Occipital lobe (tissue), 2 donors: Measurements from ENCODE around the gene TMEM208. TPM values are rescaled to one million over a fixed set of nuclear protein-coding genes. Genes with fewer than 3 reads are reported as not detected.

ENCODE experiments used
- DNase-seq: peaks from one replicate; lab custom pipeline; 2025; lab: John Stamatoyannopoulos, UW
- total RNA-seq: library from RNA; depleted of rRNA; stranded (reverse); fragments of >200 nt; gene quantifications from one replicate; pipeline ENCODE4 v1.2.3, GENCODE V29; 2014

Gene TMEM208
- total RNA-seq, 1 donor from 2014 or later: 14.7 TPM

DNA sequence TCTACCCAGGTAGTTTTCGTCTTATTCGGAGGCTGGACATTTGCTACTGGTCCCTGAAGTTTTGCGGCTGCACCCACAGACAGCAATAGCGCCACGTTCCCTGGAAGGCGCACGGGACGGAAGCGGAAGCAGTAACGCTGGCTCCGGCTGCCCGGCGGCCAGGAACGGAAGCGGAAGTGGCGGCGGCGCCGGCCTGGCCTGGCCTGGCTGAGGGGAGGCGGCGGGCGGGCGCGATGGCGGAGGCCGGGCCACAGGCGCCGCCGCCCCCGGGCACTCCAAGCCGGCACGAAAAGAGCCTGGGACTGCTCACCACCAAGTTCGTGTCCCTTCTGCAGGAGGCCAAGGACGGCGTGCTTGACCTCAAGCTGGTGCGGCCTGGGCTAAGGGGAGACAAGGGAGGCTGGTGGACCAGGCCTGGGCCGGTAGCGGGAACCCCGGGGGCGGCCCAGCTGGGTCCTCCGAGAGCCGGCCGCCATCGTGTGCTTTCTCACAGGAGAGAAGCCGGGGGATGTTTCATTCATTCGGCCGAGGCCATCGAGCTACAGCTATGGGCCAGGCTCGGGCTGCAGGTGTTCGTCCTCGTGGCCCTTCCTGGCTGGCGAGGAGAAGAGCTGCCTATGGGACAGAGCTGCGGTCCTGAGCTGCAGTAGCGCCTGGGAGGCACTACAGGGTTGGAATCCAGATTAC is 34.8 kb upstream of the TMEM208 start, which contains the start of gene E2F4:
Gene E2F4, plus strand, starts transcription at position 161 of the 687 bp plus-strand sequence. Its CDS starts 73 bp downstream, at position 234.
- peak; percentile 91 for DNase-seq

- DNase-seq: no peak
These were observed 34.1 kb upstream of the TMEM208 start for GRCh38 chr16:67192781-67193361.

DNA sequence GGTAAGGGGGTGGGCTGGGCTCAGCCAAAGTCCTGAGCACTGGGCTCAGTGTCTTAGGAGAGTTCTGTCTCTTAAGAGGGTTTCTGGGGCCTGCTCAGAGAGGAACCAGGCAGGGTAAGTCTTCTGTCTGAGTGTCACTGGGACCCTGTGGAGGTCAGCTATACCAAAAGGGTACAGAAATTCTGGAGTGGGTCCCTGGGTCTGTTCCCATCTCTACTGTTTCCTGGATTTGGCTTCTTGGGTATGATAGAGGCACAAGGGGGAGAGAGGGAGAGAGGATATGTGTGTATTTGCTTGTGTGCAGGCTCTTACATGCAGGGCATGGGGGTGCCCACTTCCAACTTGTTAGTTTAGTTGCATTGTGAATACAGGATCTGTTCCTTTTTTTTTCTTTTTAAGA is 33.4 kb upstream of the TMEM208 start:
- DNase-seq: no peak

DNA sequence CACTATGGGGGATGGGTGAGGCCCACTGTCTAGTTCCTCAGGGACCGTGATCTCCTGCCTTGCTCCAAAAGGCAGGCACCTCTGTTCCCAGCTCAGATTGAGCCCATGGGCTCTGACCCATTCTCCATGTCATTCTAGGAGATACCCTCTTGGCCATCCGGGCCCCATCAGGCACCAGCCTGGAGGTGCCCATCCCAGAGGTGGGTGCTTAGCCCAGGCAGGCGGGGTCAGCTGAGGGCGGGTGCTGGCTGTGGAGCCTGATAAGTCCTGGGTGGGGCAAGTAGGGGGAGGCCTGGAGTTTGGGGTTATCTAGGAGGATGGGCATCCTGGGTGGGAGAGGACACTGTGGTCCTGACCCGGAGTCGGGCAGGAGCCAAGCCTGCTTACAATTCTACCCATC is 32.7 kb upstream of the TMEM208 start:
- no peak for DNase-seq

DNA sequence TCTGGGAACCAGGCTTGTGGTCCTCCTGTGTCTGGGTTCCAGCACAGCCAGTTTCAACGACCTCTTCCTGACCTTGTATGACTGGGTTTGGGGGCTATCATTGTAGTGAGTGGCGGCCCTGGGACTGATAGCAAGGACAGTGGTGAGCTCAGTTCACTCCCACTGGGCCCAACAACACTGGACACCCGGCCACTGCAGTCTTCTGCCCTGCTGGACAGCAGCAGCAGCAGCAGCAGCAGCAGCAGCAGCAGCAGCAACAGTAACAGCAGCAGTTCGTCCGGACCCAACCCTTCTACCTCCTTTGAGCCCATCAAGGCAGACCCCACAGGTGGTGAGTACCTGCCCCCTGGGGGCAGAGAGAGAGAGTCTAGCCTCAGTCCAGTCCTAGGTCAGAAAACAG is 31.3 kb upstream of the TMEM208 start:
- DNase-seq: no peak

- DNase-seq: no peak
These were observed 30.0 kb upstream of the TMEM208 start for GRCh38 chr16:67196881-67197280.

DNA sequence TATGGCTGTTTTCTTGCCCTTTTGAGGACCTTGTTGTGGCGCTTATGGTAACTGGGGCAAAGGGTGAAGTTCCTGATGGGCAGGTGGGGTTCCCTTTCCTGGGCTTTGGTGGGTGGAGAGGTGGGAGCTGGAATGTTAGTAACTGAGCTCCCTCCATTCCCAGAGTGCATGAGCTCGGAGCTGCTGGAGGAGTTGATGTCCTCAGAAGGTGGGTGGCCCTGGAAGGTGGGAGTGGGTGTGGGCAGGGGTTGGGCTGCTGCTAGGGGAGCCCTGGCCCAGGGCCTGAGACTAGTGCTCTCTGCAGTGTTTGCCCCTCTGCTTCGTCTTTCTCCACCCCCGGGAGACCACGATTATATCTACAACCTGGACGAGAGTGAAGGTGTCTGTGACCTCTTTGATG is 29.2 kb upstream of the TMEM208 start:
- DNase-seq: no peak

- no peak for DNase-seq
These were observed 28.6 kb upstream of the TMEM208 start for GRCh38 chr16:67198238-67198734.

GRCh38 chr16:67199011-67199807 is 27.7 kb upstream of the TMEM208 start, which contains the start of gene ELMO3:
TSS of gene ELMO3 (plus strand) at chr16:67199131. CDS start at chr16:67199327, 196 bp downstream.
- DNase-seq: no peak

GRCh38 chr16:67199808-67200198 is 27.1 kb upstream of the TMEM208 start:
- no peak for DNase-seq

- DNase-seq: no peak
These were observed 26.4 kb upstream of the TMEM208 start for GRCh38 chr16:67200491-67200890.

DNA sequence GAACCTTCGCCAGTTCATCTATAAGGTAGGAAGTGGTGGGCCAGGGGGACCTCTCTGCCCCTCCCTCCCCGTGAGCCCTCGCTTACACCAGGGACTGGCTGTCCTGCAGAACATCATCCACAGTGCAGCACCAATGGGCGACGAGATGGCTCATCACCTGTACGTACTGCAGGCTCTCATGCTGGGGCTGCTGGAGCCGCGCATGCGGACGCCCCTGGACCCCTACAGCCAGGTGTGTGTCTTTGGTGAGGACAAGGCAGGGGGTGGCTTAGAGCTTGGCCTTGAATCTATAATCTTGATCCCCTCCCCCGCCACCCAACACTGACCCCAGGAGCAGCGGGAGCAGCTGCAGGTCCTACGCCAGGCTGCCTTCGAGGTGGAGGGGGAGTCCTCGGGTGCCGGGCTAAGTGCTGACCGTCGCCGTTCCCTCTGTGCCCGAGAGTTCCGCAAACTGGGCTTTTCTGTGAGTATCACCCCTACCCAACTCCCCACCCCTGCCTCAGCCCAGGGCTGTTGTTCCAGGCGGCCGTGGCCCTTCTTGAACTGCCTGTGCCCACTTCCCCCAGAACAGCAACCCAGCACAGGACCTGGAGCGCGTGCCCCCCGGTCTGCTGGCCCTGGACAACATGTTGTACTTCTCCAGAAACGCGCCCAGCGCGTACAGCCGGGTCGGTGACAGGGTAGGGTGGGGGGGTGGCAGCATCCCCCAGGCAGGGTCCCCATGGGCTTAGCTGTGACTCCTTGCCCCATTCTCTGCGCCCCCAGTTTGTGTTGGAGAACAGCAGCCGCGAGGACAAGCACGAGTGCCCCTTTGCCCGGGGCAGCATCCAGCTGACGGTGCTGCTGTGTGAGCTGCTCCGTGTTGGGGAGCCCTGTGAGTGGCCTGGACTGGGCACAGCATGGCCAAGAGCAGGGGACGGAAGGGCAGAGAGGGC is 25.3 kb upstream of the TMEM208 start:
- DNase-seq: no peak

- DNase-seq: no peak
These were observed 24.5 kb upstream of the TMEM208 start for GRCh38 chr16:67202426-67202825.

GRCh38 chr16:67202956-67203493 is 23.9 kb upstream of the TMEM208 start:
- no peak for DNase-seq

DNA sequence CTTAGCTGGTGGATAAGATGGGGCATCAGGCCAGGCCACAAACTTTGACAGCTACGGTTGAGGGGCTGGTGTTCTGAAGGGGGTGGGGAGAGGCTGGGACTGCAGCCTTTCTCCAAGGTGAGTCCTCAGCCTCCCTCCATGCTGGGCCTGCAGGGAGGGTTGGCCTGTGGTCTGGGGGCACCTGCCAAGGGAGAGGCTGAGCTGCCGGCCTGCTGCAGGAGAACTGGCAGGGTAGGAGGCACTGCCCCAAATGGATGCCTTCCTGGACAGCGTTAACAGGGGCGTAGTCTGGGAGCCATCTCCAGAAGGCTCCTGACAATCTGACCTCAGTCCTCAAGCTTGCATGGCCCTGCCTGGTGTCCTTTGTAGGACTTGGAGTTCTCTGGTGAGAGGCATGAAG is 22.9 kb upstream of the TMEM208 start:
- DNase-seq: no peak

- DNase-seq: no peak
These were observed 20.6 kb upstream of the TMEM208 start for GRCh38 chr16:67206129-67206837.

- DNase-seq: no peak
These were observed 20.1 kb upstream of the TMEM208 start for GRCh38 chr16:67206838-67207248.

GRCh38 chr16:67207249-67208091 is 19.5 kb upstream of the TMEM208 start:
- DNase-seq: no peak
